ENCODE measurements around the gene NHERF2.

NHERF2 gene

GRCh38 chr16:2016407-2016922, 10.2 kb upstream of the NHERF2 start:
- H3K27me3 ChIP-seq (replicated peaks; ENCODE audit: control insufficient read depth, insufficient read depth, low read length, poor library complexity, severe bottlenecking) = peaks cover 13% of the 10 kb centered on the region
- no peak overlapping the region for H3K4me3 ChIP-seq (ENCODE audit: insufficient read depth, low read depth, low read length, poor library complexity, severe bottlenecking)
- H3K4me1 ChIP-seq (ENCODE audit: control insufficient read depth, insufficient read depth, low read length, poor library complexity, severe bottlenecking) = peaks cover 10% of the 10 kb centered on the region
- no peak for DNase-seq
- no peak overlapping the region for H3K27ac ChIP-seq (ENCODE audit: insufficient read depth, low read length, poor library complexity, severe bottlenecking)
- H3K36me3 ChIP-seq (ENCODE audit: control insufficient read depth, insufficient read depth, low read length) = no peaks in the 10 kb centered on the region
- H3K9me3 ChIP-seq (ENCODE audit: control insufficient read depth, low read length) = no peaks in the 10 kb centered on the region

GRCh38 chr16:2019518-2019920, 7.2 kb upstream of the NHERF2 start, which contains the start of gene NPW:
Gene NPW, plus strand, starts transcription at chr16:2019785.
- Histone ChIP-seq H3K4me3 (ENCODE audit: insufficient read depth, low read depth, low read length, poor library complexity, severe bottlenecking) (no peak within 1 kb of the TSS), H3K36me3 (ENCODE audit: control insufficient read depth, insufficient read depth, low read length) (no peaks in the 10 kb centered on the region), H3K27me3 (replicated peaks; ENCODE audit: control insufficient read depth, insufficient read depth, low read length, poor library complexity, severe bottlenecking) (peaks cover 20% of the 10 kb centered on the region), H3K9me3 (ENCODE audit: control insufficient read depth, low read length) (no peaks in the 10 kb centered on the region), H3K27ac (ENCODE audit: insufficient read depth, low read length, poor library complexity, severe bottlenecking) (no peak within 1 kb of the TSS), H3K4me1 (ENCODE audit: control insufficient read depth, insufficient read depth, low read length, poor library complexity, severe bottlenecking) (peaks cover 22% of the 10 kb centered on the region)
- DNase-seq = no peak

GRCh38 chr16:2019921-2020831, 6.5 kb upstream of the NHERF2 start:
- Histone ChIP-seq H3K4me1 (ENCODE audit: control insufficient read depth, insufficient read depth, low read length, poor library complexity, severe bottlenecking) (peaks cover 22% of the 10 kb centered on the region), H3K36me3 (ENCODE audit: control insufficient read depth, insufficient read depth, low read length) (no peaks in the 10 kb centered on the region), H3K4me3 (ENCODE audit: insufficient read depth, low read depth, low read length, poor library complexity, severe bottlenecking) (no peak overlapping the region), H3K9me3 (ENCODE audit: control insufficient read depth, low read length) (no peaks in the 10 kb centered on the region), H3K27ac (ENCODE audit: insufficient read depth, low read length, poor library complexity, severe bottlenecking) (no peak overlapping the region), H3K27me3 (replicated peaks; ENCODE audit: control insufficient read depth, insufficient read depth, low read length, poor library complexity, severe bottlenecking) (peaks cover 20% of the 10 kb centered on the region)
- no peak for DNase-seq

GRCh38 chr16:2022723-2023091, 4.0 kb upstream of the NHERF2 start:
- Histone ChIP-seq H3K4me3 (ENCODE audit: insufficient read depth, low read depth, low read length, poor library complexity, severe bottlenecking) (no peak overlapping the region), H3K27me3 (replicated peaks; ENCODE audit: control insufficient read depth, insufficient read depth, low read length, poor library complexity, severe bottlenecking) (peaks cover 20% of the 10 kb centered on the region), H3K4me1 (ENCODE audit: control insufficient read depth, insufficient read depth, low read length, poor library complexity, severe bottlenecking) (peaks cover 29% of the 10 kb centered on the region), H3K9me3 (ENCODE audit: control insufficient read depth, low read length) (no peaks in the 10 kb centered on the region), H3K36me3 (ENCODE audit: control insufficient read depth, insufficient read depth, low read length) (no peaks in the 10 kb centered on the region), H3K27ac (ENCODE audit: insufficient read depth, low read length, poor library complexity, severe bottlenecking) (no peak overlapping the region)
- no peak for DNase-seq

DNA sequence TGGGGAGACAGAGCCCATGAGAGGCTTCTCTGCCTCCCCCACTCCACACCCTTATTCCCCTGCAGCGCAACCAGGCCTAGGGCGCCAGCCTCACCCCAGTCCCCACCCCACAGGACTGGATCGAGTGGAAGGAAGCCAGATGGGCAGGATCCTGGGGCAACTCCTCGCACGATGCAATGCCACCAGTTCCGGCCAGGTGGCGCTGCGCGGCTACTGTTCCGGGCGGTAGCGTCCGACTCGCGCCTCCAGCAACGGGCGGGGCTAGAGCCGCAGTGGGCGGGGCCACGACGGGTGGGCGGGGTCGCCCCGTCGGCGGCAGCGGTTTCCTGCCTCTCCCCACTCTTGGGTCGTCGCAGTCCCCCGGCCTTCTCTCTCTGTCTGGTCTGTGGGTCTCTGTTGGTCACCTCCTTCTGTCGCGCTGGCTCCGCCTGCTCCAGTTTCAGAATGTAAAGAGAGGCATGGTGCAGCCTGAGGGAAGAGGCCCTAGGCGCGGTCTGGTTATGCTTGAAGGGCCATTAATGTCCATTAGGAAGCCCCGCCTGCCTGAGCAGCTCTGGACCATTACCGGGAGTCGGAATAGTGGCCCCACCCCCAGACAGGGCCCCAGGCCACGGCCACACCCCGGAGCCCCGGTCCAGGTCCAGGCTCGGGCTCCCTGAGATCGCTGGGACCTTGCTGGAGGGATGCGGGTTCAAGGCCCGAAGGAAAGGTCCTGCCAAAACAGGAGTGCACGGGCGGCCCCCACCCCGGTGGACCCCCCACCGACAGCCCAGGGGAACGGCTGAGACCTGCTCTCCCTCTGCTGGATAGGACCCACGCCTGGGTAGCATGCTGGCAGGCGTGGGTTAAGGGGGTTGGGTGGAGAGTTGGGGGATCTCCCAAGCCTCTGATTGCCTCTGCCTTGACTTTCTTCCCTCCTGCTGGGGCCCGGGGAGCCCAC, 3.3 kb upstream of the NHERF2 start:
- Histone ChIP-seq H3K27ac (ENCODE audit: insufficient read depth, low read length, poor library complexity, severe bottlenecking) (peak overlapping the region; percentile 44), H3K4me3 (ENCODE audit: insufficient read depth, low read depth, low read length, poor library complexity, severe bottlenecking) (peak overlapping the region; percentile 40), H3K9me3 (ENCODE audit: control insufficient read depth, low read length) (no peaks in the 10 kb centered on the region), H3K4me1 (ENCODE audit: control insufficient read depth, insufficient read depth, low read length, poor library complexity, severe bottlenecking) (peaks cover 29% of the 10 kb centered on the region), H3K27me3 (replicated peaks; ENCODE audit: control insufficient read depth, insufficient read depth, low read length, poor library complexity, severe bottlenecking) (peaks cover 20% of the 10 kb centered on the region), H3K36me3 (ENCODE audit: control insufficient read depth, insufficient read depth, low read length) (no peaks in the 10 kb centered on the region)
- DNase-seq = peak; percentile 90 to 94 (median 92)

DNA sequence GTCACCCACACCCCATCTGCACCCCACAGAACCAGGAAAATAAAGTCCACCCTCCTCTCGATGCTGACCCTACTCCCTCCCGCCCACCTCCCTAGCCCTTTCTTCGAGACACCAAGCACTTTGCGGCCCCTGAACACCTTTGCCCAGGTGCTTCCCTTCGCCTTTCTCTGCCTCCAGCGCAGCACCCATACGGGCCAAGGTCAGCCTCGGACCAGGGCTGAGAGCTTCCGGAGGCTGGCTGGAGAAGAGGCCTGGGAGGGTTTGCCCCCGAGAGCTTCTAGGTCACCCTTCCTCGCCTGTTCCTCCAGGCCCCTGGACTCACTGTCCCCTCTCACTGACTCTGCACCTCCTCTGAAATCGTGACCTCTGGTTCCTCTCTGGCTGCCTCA, 2.7 kb upstream of the NHERF2 start:
- DNase-seq = no peak
- peaks cover 29% of the 10 kb centered on the region for H3K4me1 ChIP-seq (ENCODE audit: control insufficient read depth, insufficient read depth, low read length, poor library complexity, severe bottlenecking)
- no peaks in the 10 kb centered on the region for H3K36me3 ChIP-seq (ENCODE audit: control insufficient read depth, insufficient read depth, low read length)
- no peak overlapping the region for H3K4me3 ChIP-seq (ENCODE audit: insufficient read depth, low read depth, low read length, poor library complexity, severe bottlenecking)
- H3K27me3 ChIP-seq (replicated peaks; ENCODE audit: control insufficient read depth, insufficient read depth, low read length, poor library complexity, severe bottlenecking) = peaks cover 20% of the 10 kb centered on the region
- no peaks in the 10 kb centered on the region for H3K9me3 ChIP-seq (ENCODE audit: control insufficient read depth, low read length)
- H3K27ac ChIP-seq (ENCODE audit: insufficient read depth, low read length, poor library complexity, severe bottlenecking) = no peak overlapping the region

DNA sequence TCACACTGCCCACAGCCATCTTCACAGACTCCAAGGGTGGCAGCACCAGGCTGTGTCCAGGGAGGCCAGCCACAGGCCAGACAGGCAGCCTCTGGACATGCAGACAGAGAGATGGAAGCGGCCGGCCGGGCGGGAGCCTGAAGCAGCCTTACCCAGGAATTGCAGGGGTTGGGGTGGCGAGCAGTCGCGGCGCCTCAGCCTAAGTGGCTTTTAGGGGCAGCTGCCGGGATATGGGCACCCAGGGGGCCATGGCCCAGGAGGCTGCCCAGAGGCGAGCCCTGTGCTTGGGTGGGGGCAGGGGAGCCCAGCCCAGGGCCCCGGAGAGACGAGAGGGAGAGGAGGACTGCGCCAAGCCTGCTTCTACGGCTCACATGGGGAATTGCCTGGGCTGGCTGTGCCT, 1.5 kb upstream of the NHERF2 start:
- no peak overlapping the region for H3K27ac ChIP-seq (ENCODE audit: insufficient read depth, low read length, poor library complexity, severe bottlenecking)
- peaks cover 24% of the 10 kb centered on the region for H3K4me1 ChIP-seq (ENCODE audit: control insufficient read depth, insufficient read depth, low read length, poor library complexity, severe bottlenecking)
- no peaks in the 10 kb centered on the region for H3K36me3 ChIP-seq (ENCODE audit: control insufficient read depth, insufficient read depth, low read length)
- H3K4me3 ChIP-seq (ENCODE audit: insufficient read depth, low read depth, low read length, poor library complexity, severe bottlenecking) = no peak overlapping the region
- H3K27me3 ChIP-seq (replicated peaks; ENCODE audit: control insufficient read depth, insufficient read depth, low read length, poor library complexity, severe bottlenecking) = peaks cover 14% of the 10 kb centered on the region
- no peak for DNase-seq
- no peaks in the 10 kb centered on the region for H3K9me3 ChIP-seq (ENCODE audit: control insufficient read depth, low read length)

DNA sequence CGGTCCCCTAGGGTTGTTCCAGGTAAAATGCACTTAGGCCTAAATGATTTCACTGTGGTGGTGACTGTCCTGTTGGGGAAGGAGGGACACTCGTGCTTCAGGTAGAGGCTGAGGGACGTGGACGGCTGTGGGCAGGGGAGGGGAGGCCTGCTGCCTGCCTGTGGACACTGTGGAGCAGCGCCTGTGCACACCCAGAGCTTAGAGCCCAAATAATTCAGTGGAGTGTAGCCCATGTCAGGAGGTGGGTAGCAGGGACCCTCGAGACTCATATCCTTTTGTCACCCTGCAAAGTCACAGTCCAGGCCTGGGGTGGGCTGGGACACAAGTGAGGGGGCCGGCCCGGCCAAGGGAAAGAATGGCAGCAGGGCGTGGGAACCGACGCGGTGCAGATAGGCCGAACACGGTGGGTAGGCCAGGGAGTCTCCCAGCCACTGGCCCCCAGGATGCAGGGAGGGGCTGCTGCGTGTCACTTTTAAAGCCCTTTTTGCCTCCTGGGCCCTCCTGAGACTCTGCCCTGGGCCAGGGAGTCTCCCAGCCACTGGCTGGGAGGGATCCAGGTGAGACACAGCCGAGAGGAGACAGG, 733 bp upstream of the NHERF2 start:
- H3K4me3 ChIP-seq (ENCODE audit: insufficient read depth, low read depth, low read length, poor library complexity, severe bottlenecking) = no peak overlapping the region
- H3K9me3 ChIP-seq (ENCODE audit: control insufficient read depth, low read length) = no peaks in the 10 kb centered on the region
- no peak overlapping the region for H3K27ac ChIP-seq (ENCODE audit: insufficient read depth, low read length, poor library complexity, severe bottlenecking)
- H3K27me3 ChIP-seq (replicated peaks; ENCODE audit: control insufficient read depth, insufficient read depth, low read length, poor library complexity, severe bottlenecking) = peaks cover 7% of the 10 kb centered on the region
- H3K4me1 ChIP-seq (ENCODE audit: control insufficient read depth, insufficient read depth, low read length, poor library complexity, severe bottlenecking) = peaks cover 19% of the 10 kb centered on the region
- no peak for DNase-seq
- H3K36me3 ChIP-seq (ENCODE audit: control insufficient read depth, insufficient read depth, low read length) = no peaks in the 10 kb centered on the region

DNA sequence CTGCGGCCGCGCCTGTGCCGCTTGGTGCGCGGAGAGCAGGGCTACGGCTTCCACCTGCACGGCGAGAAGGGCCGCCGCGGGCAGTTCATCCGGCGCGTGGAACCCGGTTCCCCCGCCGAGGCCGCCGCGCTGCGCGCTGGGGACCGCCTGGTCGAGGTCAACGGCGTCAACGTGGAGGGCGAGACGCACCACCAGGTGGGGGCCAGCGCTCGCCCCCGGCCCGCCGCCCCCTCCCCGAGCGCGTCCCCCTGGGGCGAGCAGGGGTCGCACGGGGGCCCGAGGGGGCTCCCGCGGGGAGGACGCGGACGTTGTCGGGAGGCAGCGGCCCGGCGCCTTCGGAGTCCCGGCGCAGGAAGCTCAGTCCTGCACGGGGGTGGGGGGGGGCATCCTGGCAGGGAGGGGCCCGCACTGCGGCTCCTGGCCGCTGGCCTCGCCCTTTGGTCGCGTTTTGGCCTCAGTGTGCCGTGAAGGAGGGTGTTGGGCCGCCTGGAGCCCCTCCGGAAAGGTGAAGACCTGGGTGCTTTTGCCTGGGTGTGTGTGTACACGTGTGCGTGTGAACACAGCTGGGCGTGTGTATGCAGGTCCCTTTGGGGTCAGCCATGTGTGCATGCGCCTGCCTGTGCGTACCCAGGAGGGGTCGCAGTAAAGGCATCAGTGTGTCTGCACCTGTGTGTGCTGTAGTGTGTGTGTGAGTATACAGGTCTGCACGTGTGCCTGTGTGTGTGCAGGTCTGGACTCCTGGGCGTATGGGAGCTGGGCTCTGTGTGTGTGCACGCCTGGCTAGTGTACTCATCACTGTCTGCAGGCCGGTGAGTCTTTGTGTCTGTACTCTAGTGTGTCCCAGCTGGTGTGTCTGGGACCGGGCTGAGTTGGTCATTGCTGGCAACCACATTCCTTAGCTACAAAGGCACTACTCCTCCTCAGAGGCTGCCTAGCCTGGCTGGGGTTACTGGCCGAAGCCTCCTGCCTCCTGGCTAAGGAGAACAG, 615 bp downstream of the NHERF2 start:
- no peaks in the 10 kb centered on the region for H3K36me3 ChIP-seq (ENCODE audit: control insufficient read depth, insufficient read depth, low read length)
- peaks cover 19% of the 10 kb centered on the region for H3K4me1 ChIP-seq (ENCODE audit: control insufficient read depth, insufficient read depth, low read length, poor library complexity, severe bottlenecking)
- no peak overlapping the region for H3K27ac ChIP-seq (ENCODE audit: insufficient read depth, low read length, poor library complexity, severe bottlenecking)
- H3K9me3 ChIP-seq (ENCODE audit: control insufficient read depth, low read length) = no peaks in the 10 kb centered on the region
- peak overlapping the region; percentile 50 for H3K4me3 ChIP-seq (ENCODE audit: insufficient read depth, low read depth, low read length, poor library complexity, severe bottlenecking)
- H3K27me3 ChIP-seq (replicated peaks; ENCODE audit: control insufficient read depth, insufficient read depth, low read length, poor library complexity, severe bottlenecking) = peaks cover 2% of the 10 kb centered on the region
- no peak for DNase-seq
